ENCODE results near the gene LRRC74B.
"Not testable (repeated sequence)": the region's sequence is repeated elsewhere in the genome, so short reads cannot be mapped to it uniquely, and the experiment has no call there.

The LRRC74B gene

DNA sequence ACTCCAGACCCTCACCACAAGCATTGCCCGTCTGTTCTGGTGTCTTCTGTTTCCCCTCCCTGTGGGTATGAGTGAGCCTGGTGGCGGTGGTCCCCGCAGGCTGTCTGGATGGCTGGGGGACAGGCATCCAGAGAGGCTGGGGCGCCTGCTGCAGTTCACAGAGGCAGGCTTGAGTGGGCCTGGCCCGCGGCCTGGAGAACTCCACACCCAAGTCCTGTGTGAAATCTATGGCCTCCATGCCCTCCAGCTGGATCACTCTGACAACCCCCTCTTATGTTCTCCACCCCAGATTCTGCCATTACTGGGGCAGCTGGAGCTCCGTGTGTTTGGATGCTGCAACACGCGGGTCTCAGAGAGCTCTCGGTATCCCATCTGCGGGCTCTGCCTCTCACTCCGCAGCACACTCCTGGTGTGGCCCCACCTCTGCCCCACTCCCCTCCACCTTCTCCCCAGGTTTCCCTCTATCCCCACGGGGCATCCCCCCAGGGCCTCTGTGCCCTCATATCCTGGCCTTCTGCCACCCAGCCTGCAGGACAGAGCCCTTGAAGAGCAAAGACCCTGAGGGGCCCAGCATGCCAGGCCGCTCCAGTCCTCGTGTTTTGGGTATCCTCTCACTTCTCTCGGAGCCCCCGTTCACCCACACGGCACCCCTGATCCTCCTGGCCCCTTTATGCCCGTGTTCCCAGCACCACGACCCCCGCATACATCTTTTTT lies 31.3 kb downstream of the LRRC74B start:
- Histone ChIP-seq H3K36me3 (no peaks in the 10 kb centered on the region), H3K4me3 (no peak overlapping the region), H3K27me3 (no peaks in the 10 kb centered on the region), H3K4me1 (peaks cover 0 to 26% (median 10%) of the 10 kb centered on the region in 10 experiments; a peak in 13 of 20 replicates), H3K4me2 (no peak overlapping the region), H3K9me3 (replicated peaks in 1 of 11) (peaks cover 0 to 12% (median 7%) of the 10 kb centered on the region in 11 experiments; a peak in 7 of 22 replicates), H4K20me1 (no peaks in the 10 kb centered on the region), H3K9ac (no peak overlapping the region), H3K27ac (no peak overlapping the region)
- TF ChIP-seq Cebpa-rat (IDR thresholded peaks at IDR 0.05) = no peak

DNA sequence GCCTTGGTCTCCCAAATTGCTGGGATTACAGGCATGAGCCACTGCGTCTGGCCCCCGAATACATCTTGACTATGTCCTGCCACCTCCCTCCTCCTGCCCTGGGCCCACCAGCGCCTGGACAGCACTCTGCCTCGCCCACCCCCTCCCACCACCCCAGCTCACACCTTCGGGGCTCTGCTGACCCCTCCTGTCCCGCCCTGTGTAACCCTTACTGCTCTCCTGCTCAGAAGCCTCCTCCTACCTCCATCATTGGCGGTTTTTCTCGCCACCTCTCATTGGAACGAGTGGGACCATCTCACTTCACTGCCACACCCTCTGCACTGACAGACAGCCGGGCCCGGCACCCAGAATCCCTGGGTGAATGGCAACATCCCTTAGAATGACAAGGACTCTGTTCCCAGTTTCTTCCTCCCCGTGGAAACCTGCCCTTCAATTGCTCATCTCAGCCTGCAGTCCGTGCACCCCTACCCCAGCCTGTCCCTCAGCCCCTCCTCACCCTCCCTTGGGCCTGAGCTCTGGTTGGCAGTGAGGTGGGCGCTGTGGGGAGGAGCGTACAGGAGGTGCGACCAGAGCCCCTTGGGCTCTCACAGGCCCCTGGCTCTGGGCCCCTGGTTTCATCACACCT lies 32.2 kb downstream of the LRRC74B start:
- H3K4me3 ChIP-seq = no peak overlapping the region
- no peak overlapping the region for H3K4me2 ChIP-seq
- no peaks in the 10 kb centered on the region for H3K27me3 ChIP-seq

DNA sequence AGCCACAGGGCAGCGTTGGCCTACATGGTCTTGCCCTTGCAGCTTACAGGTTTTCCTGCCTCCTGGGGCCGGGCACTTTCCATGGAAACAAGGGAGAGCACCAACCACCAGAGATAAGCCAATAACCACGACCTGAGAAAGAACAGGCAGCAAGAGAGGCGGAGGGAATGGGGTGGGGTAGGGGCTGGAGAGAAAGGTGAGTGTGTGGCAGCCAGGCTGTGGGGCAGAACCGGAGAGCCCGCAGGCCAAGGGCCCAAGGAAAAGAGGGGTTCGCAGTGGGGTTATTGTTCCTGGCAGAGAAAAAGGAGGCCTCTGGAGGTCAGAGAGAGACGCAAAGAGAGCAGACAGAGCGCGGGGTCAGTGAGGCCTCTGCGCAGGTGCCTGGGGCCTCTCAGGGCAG lies 33.2 kb downstream of the LRRC74B start:
- Histone ChIP-seq H4K20me1 (no peaks in the 10 kb centered on the region), H3K36me3 (no peaks in the 10 kb centered on the region), H3K27ac (no peak overlapping the region), H3K9ac (no peak overlapping the region; a peak in 2 of 22 replicates), H3K4me2 (no peak overlapping the region), H3K4me3 (no peak overlapping the region), H3K9me3 (replicated peaks in 1 of 11) (no peaks in the 10 kb centered on the region), H3K4me1 (peaks cover 0 to 18% (median 7%) of the 10 kb centered on the region in 10 experiments; a peak in 13 of 20 replicates), H3K27me3 (no peaks in the 10 kb centered on the region)
- TF ChIP-seq Cebpa-rat (IDR thresholded peaks at IDR 0.05) = no peak

More for the DNA sequence above, 32.2 kb downstream of the LRRC74B start:
- Histone ChIP-seq H3K9me3 (replicated peaks in 1 of 11) (peaks cover 0 to 4% (median 0%) of the 10 kb centered on the region in 11 experiments; a peak in 1 of 22 replicates), H4K20me1 (no peaks in the 10 kb centered on the region), H3K27ac (no peak overlapping the region), H3K4me1 (peaks cover 0 to 26% (median 10%) of the 10 kb centered on the region in 10 experiments; a peak in 13 of 20 replicates), H3K36me3 (no peaks in the 10 kb centered on the region), H3K9ac (no peak overlapping the region)
- no peak for TF ChIP-seq Cebpa-rat (IDR thresholded peaks at IDR 0.05)

DNA sequence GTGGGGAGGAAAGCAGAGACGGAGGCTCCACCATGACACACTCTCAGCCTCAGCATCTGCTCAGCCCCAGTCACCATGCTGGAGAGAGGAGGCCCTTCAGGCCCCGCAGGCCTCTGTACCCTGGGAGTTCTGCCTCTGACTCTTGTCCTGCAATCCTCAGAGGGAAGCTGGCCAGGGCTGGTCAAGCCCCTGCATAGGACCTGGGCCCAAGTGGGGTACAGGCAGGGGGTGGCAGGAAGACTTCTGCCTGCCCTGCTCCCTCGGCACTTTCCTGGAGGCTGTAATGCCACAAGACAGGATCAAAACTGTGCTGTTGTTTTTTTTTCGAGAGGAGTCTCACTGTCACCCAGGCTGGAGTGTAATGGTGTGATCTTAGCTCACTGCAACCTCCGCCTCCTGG lies 33.7 kb downstream of the LRRC74B start:
- Histone ChIP-seq H3K4me3 (no peak overlapping the region), H3K9ac (peak overlapping the region in 2 of 11 experiments; percentile 19 to 26; a peak in 2 of 22 replicates), H3K27me3 (no peaks in the 10 kb centered on the region), H3K27ac (no peak overlapping the region), H3K36me3 (no peaks in the 10 kb centered on the region), H3K9me3 (replicated peaks in 1 of 11) (no peaks in the 10 kb centered on the region), H4K20me1 (no peaks in the 10 kb centered on the region), H3K4me1 (peaks cover 0 to 12% (median under 1%) of the 10 kb centered on the region in 10 experiments; a peak in 13 of 20 replicates), H3K4me2 (no peak overlapping the region)
- TF ChIP-seq Cebpa-rat (IDR thresholded peaks at IDR 0.05) = no peak

DNA sequence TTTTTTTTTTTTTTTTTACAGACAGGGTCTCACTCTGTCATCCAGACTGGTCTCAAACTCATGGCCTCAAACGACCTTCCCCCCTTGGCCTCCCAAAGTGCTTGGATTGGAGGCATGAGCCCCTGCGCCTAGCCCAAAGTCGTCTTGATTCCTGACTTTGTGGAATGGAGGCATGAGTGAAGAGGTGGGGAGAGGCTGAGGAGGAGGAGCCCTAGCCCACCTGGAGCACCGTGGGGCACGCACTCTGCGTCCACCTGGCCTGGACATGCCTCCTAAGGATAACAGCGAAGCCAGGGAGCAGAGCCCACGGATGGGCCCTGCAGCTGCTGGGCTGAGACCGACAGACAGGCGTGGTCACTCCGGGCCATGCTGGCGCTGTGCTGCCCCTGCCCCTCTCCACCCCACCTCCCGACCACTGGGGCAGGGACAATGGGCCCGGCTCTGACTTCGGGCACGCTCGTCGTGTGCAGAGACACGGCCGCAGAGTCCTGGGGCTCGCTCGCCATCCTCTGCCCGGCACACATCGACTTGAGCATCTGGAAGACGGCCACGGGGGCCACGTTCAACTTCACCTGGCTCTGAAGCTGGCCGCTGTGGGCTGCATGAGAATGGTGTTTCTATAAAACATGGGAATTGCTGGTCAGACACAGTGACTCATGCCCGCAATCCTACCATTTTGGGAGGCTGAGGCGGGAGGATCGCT lies 34.8 kb downstream of the LRRC74B start:
- no peak overlapping the region for H3K27ac ChIP-seq
- no peaks in the 10 kb centered on the region for H4K20me1 ChIP-seq
- H3K27me3 ChIP-seq = no peaks in the 10 kb centered on the region
- H3K9ac ChIP-seq = no peak overlapping the region
- H3K4me1 ChIP-seq = peaks cover 0 to 3% (median 0%) of the 10 kb centered on the region in 10 experiments; a peak in 5 of 20 replicates
- no peak overlapping the region for H3K4me3 ChIP-seq
- no peaks in the 10 kb centered on the region for H3K9me3 ChIP-seq (replicated peaks in 1 of 11)
- no peak overlapping the region for H3K4me2 ChIP-seq
- TF ChIP-seq Cebpa-rat (IDR thresholded peaks at IDR 0.05) = no peak
- no peaks in the 10 kb centered on the region for H3K36me3 ChIP-seq

DNA sequence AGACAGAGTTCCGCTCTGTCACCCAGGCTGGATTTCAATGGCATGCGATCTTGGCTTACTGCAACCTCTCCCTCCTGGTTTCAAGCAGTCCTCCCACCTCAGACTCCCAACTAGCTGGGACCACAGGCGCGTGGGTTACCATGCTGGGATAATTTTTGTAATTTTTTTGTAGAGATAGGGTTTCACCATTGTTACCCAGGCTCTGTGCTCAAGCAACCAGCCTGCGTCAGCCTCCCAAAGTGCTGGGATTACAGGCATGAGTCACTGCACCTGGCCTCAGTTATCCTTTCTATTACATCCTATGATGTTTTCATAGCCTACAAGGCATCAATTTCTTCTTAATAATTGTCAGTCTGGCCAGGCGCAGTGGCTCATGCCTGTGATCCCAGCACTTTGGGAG lies 36.5 kb downstream of the LRRC74B start:
- Histone ChIP-seq H3K27ac (no peak overlapping the region), H3K4me1 (no peaks in the 10 kb centered on the region), H3K9me3 (replicated peaks in 1 of 11) (no peaks in the 10 kb centered on the region), H3K9ac (no peak overlapping the region), H4K20me1 (no peaks in the 10 kb centered on the region), H3K4me2 (no peak overlapping the region), H3K36me3 (no peaks in the 10 kb centered on the region), H3K4me3 (no peak overlapping the region), H3K27me3 (no peaks in the 10 kb centered on the region)
- TF ChIP-seq Cebpa-rat (IDR thresholded peaks at IDR 0.05) = no peak

DNA sequence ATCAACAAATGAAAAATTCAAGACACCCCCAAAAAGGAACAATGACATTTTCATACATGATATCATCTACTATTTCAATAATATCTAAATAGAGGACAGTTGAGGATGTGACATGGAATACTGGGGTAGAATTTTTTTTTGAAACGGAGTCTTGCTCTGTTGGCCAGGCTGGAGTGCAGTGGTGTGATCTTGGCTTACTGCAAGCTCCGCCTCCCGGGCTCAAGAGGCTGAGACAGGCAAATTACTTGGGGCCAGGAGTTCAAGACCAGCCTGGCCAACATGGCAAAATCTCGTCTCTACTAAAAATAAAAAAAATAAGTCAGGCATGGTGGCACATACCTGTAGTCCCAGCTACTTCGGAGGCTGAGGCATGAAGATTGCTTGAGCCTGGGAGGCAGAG lies 41.4 kb downstream of the LRRC74B start:
- Histone ChIP-seq H3K27ac (no peak overlapping the region), H4K20me1 (no peaks in the 10 kb centered on the region), H3K9me3 (replicated peaks in 1 of 11) (no peaks in the 10 kb centered on the region), H3K9ac (no peak overlapping the region), H3K4me1 (peaks cover 0 to 1% (median 0%) of the 10 kb centered on the region in 10 experiments; a peak in 1 of 20 replicates), H3K27me3 (no peaks in the 10 kb centered on the region), H3K36me3 (no peaks in the 10 kb centered on the region), H3K4me2 (no peak overlapping the region), H3K4me3 (no peak overlapping the region)
- TF ChIP-seq Cebpa-rat (IDR thresholded peaks at IDR 0.05) = no peak

DNA sequence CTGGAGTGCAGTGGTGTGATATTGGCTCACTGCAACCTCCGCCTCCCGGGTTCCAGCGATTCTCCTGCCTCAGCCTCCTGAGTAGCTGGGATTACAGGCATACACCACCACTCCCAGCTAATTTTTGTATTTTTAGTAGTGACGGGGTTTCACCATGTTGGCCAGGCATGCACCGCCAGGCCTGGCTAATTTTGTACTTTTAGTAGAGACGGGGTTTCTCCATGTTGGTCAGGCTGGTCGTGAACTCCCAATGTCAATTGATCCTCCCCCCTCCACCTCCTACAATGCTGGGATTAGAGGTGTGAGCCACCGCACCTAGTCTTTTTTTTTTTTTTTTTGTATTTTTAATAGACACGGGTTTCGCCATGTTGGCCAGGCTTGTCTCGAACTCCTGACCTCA lies 42.2 kb downstream of the LRRC74B start:
- not testable (repeated sequence) for H3K9me3 ChIP-seq (replicated peaks in 1 of 11); H3K9ac ChIP-seq; H3K4me1 ChIP-seq; H4K20me1 ChIP-seq; H3K4me3 ChIP-seq; H3K4me2 ChIP-seq; H3K27me3 ChIP-seq; H3K27ac ChIP-seq; H3K36me3 ChIP-seq

DNA sequence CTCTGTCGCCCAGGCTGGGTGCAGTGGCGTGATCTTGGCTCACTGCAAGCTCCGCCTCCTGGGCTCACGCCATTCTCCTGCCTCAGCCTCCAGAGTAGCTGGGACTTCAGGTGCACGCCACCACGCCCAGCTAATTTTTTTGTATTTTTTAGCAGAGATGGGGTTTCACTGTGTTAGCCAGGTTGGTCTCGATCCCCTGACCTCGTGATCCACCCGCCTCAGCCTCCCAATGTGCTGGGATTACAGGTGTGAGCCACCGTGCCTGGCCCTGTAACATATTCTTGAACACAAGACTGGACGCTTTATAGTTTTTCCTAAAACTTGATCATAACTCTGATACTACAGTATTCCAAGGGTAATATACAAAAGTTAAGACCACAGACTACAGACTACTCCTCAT lies 45.5 kb downstream of the LRRC74B start:
- H3K4me1 ChIP-seq = peaks cover 0 to 13% (median 7%) of the 10 kb centered on the region in 10 experiments; a peak in 11 of 20 replicates
- not testable (repeated sequence) for H3K27me3 ChIP-seq; H3K4me3 ChIP-seq; H3K36me3 ChIP-seq; H3K4me2 ChIP-seq; H3K9ac ChIP-seq; H3K27ac ChIP-seq; H3K9me3 ChIP-seq (replicated peaks in 1 of 11); H4K20me1 ChIP-seq
